Astrocyte (in vitro differentiated cells and primary cell): ENCODE results near the gene RBM19.

Experiments used
- EZH2 ChIP-seq: IDR thresholded peaks from 2 replicates; pipeline ENCODE4 v1.6.1; 2012; ENCODE audit warnings: mild to moderate bottlenecking, low read length, inconsistent platforms; ENCODE audit not compliant: insufficient read depth
- TF ChIP-seq, protein P1 (sequence below): IDR thresholded peaks from 2 replicates; pipeline ENCODE4 v1.5.1; 2011; ENCODE audit warnings: low read depth, mild to moderate bottlenecking, inconsistent platforms, low read length, moderate library complexity; ENCODE audit not compliant: insufficient read depth

DNA sequence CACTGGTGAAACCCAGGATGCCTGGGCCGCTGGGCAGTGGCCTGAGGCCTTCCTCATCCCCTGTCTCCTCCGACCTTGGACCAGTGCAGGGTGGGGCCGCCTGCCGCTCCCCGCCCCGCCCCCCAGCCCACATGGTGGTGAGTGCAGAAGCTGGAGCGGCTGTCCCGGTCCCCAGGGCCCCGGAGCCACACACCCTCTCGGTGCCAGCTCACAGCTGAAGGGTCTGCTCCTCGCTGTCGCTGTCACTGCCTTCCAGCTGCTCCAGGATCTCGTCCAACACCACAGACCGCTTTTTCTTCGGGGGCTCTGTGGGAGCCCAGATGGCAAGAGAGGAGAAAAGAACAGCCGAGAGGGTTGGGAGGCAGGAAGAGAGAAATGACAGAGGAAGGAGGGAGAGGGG is 143.1 kb downstream of the RBM19 start:
- TF ChIP-seq, protein P1, sequence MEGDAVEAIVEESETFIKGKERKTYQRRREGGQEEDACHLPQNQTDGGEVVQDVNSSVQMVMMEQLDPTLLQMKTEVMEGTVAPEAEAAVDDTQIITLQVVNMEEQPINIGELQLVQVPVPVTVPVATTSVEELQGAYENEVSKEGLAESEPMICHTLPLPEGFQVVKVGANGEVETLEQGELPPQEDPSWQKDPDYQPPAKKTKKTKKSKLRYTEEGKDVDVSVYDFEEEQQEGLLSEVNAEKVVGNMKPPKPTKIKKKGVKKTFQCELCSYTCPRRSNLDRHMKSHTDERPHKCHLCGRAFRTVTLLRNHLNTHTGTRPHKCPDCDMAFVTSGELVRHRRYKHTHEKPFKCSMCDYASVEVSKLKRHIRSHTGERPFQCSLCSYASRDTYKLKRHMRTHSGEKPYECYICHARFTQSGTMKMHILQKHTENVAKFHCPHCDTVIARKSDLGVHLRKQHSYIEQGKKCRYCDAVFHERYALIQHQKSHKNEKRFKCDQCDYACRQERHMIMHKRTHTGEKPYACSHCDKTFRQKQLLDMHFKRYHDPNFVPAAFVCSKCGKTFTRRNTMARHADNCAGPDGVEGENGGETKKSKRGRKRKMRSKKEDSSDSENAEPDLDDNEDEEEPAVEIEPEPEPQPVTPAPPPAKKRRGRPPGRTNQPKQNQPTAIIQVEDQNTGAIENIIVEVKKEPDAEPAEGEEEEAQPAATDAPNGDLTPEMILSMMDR, result no peak
- no peak for TF ChIP-seq EZH2
